A549 (cell line): Measurements from ENCODE around the gene ACTR2. TPM values are rescaled to one million over a fixed set of nuclear protein-coding genes. Genes with fewer than 3 reads are reported as not detected.

Experiments
- ATAC-seq, 2 experiments: fragments of 200-7000 bp in 1 of 2; fragments of >200 bp in 1 of 2; cut with Nextera tagmentation in 1 of 2; cut with Tn5 transposase in 1 of 2; 3 replicates each; pipeline versions ENCODE4 v1.8.0 to v1.9.1; 2018 to 2020; ENCODE audit warnings: mild to moderate bottlenecking in 1 of 2, moderate library complexity in 1 of 2
- CTCF ChIA-PET: fragments of 300-600 bp; sonication (Branson Sonifier 250); formaldehyde crosslinking; extraction: SDS; loops from one replicate; lab custom pipeline; 2021; ENCODE audit warnings: antibody characterized with exemption, inconsistent platforms; lab: Yijun Ruan, JAX
- POLR2A ChIA-PET: fragments of 350-600 bp; formaldehyde crosslinking; extraction: SDS; loops from one replicate; lab custom pipeline; 2021; ENCODE audit warnings: antibody characterized with exemption, inconsistent platforms; lab: Yijun Ruan, JAX
- DNase-seq, 2 experiments: peaks; one replicate each; pipeline versions ENCODE4 v3.0.0 to v3.0.0-alpha.2; 2011 to 2016; ENCODE audit warnings: low read depth in 1 of 2, low spot score in 1 of 2
- FAIRE-seq: peaks from 2 replicates; lab custom pipeline; 2011; peaks lifted over from hg19 to GRCh38; lab: Jason Lieb, UNC
- H3K27ac ChIP-seq, 2 experiments: fragments of >200 bp; sonication (Bioruptor Twin); formaldehyde crosslinking; 3 replicates each; pipeline ENCODE4 v1.5.1; 2016 to 2017
- H3K4me1 ChIP-seq: fragments of >200 bp; sonication (Bioruptor Twin); formaldehyde crosslinking; 3 replicates; pipeline ENCODE4 v1.6.1; 2016
- H3K4me2 ChIP-seq: fragments of >200 bp; sonication (Bioruptor Twin); formaldehyde crosslinking; 3 replicates; pipeline ENCODE4 v1.6.1; 2016
- H3K4me3 ChIP-seq: fragments of >200 bp; sonication (Bioruptor Twin); formaldehyde crosslinking; 3 replicates; pipeline ENCODE4 v1.5.1; 2016
- H3K9me3 ChIP-seq: fragments of >200 bp; sonication (Bioruptor Twin); formaldehyde crosslinking; 3 replicates; pipeline ENCODE4 v1.6.1; 2016
- ATOH8 ChIP-seq: fragments of 250-450 bp; sonication (Bioruptor Pico); IDR thresholded peaks from 2 replicates; pipeline ENCODE4 v1.5.0; 2020; ENCODE audit warnings: low read depth, mild to moderate bottlenecking, moderate library complexity
- BCL3 ChIP-seq: fragments of >200 bp; sonication (Bioruptor Twin); formaldehyde crosslinking; IDR thresholded peaks from 3 replicates; pipeline ENCODE4 v1.6.1; 2016
- CHD2 ChIP-seq: fragments of 150-350 bp; IDR thresholded peaks from 2 replicates; pipeline ENCODE4 v1.6.1; 2014; ENCODE audit warnings: low read length; ENCODE audit not compliant: partially characterized antibody
- E2F6 ChIP-seq: IDR thresholded peaks from 2 replicates; pipeline ENCODE4 v1.6.1; 2012; ENCODE audit warnings: low read depth, borderline replicate concordance
- EHF ChIP-seq: fragments of 250-450 bp; sonication (Bioruptor Pico); IDR thresholded peaks from 2 replicates; pipeline ENCODE4 v1.5.0; 2020; ENCODE audit warnings: mild to moderate bottlenecking
- ESRRA ChIP-seq: fragments of 150-350 bp; IDR thresholded peaks from 2 replicates; pipeline ENCODE4 v1.6.1; 2014; ENCODE audit warnings: mild to moderate bottlenecking, low read length, borderline replicate concordance
- FOSB ChIP-seq: fragments of 250-450 bp; sonication (Bioruptor Pico); IDR thresholded peaks from 2 replicates; pipeline ENCODE4 v1.5.0; 2020; ENCODE audit warnings: mild to moderate bottlenecking, moderate library complexity
- FOSL2 ChIP-seq, 2 experiments: fragments of 450-650 bp in 1 of 2; fragments of >200 bp in 1 of 2; sonication (Bioruptor Twin) in 1 of 2; formaldehyde crosslinking; IDR thresholded peaks; 2 replicates each; pipeline versions ENCODE4 v1.5.0 to v1.6.1; 2016 to 2020; ENCODE audit warnings: mild to moderate bottlenecking in 1 of 2, moderate library complexity in 1 of 2
- GATA3 ChIP-seq: IDR thresholded peaks from 2 replicates; pipeline ENCODE4 v1.6.1; 2012; ENCODE audit warnings: borderline replicate concordance
- HDAC2 ChIP-seq: fragments of 200-600 bp; sonication (generic); IDR thresholded peaks from 2 replicates; pipeline ENCODE4 v1.6.1; 2016
- HES2 ChIP-seq: fragments of >200 bp; sonication (Bioruptor Twin); formaldehyde crosslinking; IDR thresholded peaks from 2 replicates; pipeline ENCODE4 v1.6.1; 2016
- HEYL ChIP-seq: fragments of 250-450 bp; sonication (Bioruptor Pico); IDR thresholded peaks from 2 replicates; pipeline ENCODE4 v1.8.0; 2021; ENCODE audit warnings: mild to moderate bottlenecking, moderate library complexity
- HOXA7 ChIP-seq: fragments of 250-450 bp; sonication (Bioruptor Pico); IDR thresholded peaks from 2 replicates; pipeline ENCODE4 v1.5.0; 2020; ENCODE audit warnings: mild to moderate bottlenecking, moderate library complexity
- JUN ChIP-seq, 2 experiments: fragments of >200 bp; sonication (Bioruptor Twin); formaldehyde crosslinking; IDR thresholded peaks; 2 replicates in 1 of 2; 3 replicates in 1 of 2; pipeline ENCODE4 v1.6.1; 2016 to 2017
- JUNB ChIP-seq: fragments of >200 bp; sonication (Bioruptor Twin); formaldehyde crosslinking; IDR thresholded peaks from 2 replicates; pipeline ENCODE4 v1.6.1; 2016
- KDM5A ChIP-seq: fragments of 200-600 bp; sonication (generic); IDR thresholded peaks from 2 replicates; pipeline ENCODE4 v1.6.1; 2016; ENCODE audit warnings: antibody characterized with exemption, mild to moderate bottlenecking
- MAX ChIP-seq: IDR thresholded peaks from 2 replicates; pipeline ENCODE4 v1.6.1; 2012
- MAZ ChIP-seq: fragments of 150-350 bp; IDR thresholded peaks from 2 replicates; pipeline ENCODE4 v1.6.1; 2014; ENCODE audit warnings: antibody characterized with exemption, low read depth, low read length, borderline replicate concordance
- MYC ChIP-seq: IDR thresholded peaks from 2 replicates; pipeline ENCODE4 v1.6.1; 2012; ENCODE audit warnings: mild to moderate bottlenecking, inconsistent platforms, low read length, improper control_type of control experiment, borderline replicate concordance
- NFE2L2 ChIP-seq: fragments of 150-350 bp; conservative IDR thresholded peaks from 2 replicates; pipeline ENCODE4 v1.6.1; 2014; ENCODE audit warnings: low read length
- POLR2A ChIP-seq: IDR thresholded peaks from 2 replicates; pipeline ENCODE4 v1.6.1; 2012; ENCODE audit warnings: mild to moderate bottlenecking, low read length
- POLR2AphosphoS2 ChIP-seq: conservative IDR thresholded peaks from 2 replicates; pipeline ENCODE4 v1.6.1; 2012; ENCODE audit warnings: low read length, improper control_type of control experiment, inconsistent platforms
- RAD21 ChIP-seq, 2 experiments: fragments of >200 bp in 1 of 2; sonication (Bioruptor Twin) in 1 of 2; formaldehyde crosslinking in 1 of 2; IDR thresholded peaks in 1 of 2; conservative IDR thresholded peaks in 1 of 2; 2 replicates in 1 of 2; 3 replicates in 1 of 2; pipeline ENCODE4 v1.6.1; 2012 to 2018; ENCODE audit warnings: inconsistent platforms in 1 of 2
- RARB ChIP-seq: fragments of 250-450 bp; sonication (Bioruptor Pico); IDR thresholded peaks from 2 replicates; pipeline ENCODE4 v1.8.0; 2021; ENCODE audit warnings: mild to moderate bottlenecking, moderate library complexity
- REST ChIP-seq: fragments of 200-600 bp; sonication (generic); IDR thresholded peaks from 2 replicates; pipeline ENCODE4 v1.6.1; 2016; ENCODE audit warnings: antibody characterized with exemption, mild to moderate bottlenecking, moderate library complexity
- RFX5 ChIP-seq: fragments of 450-650 bp; IDR thresholded peaks from 2 replicates; pipeline ENCODE4 v1.7.1; 2014; ENCODE audit warnings: antibody characterized with exemption, mild to moderate bottlenecking, moderate library complexity
- SMC3 ChIP-seq: fragments of >200 bp; sonication (Bioruptor Twin); formaldehyde crosslinking; IDR thresholded peaks from 3 replicates; pipeline ENCODE4 v1.6.1; 2018; ENCODE audit warnings: inconsistent platforms
- SREBF2 ChIP-seq: fragments of 450-650 bp; IDR thresholded peaks from 2 replicates; pipeline ENCODE4 v1.6.1; 2014; ENCODE audit warnings: mild to moderate bottlenecking, moderate library complexity
- TP53 ChIP-seq: fragments of 250-450 bp; sonication (Bioruptor Pico); IDR thresholded peaks from 2 replicates; pipeline ENCODE4 v1.5.0; 2021; ENCODE audit warnings: mild to moderate bottlenecking, moderate library complexity
- WGBS: methylation state at CpG from one replicate; pipeline ENCODE4 v1.1.6; 2017; ENCODE audit errors: missing lambda C conversion rate; 5-methylcytosine and 5-hydroxymethylcytosine counted together
- polyA plus RNA-seq, 4 experiments: library from polyadenylated mRNA; depleted of rRNA in 3 of 4; stranded (reverse); fragments of >200 nt; fragmentation: RNase III in 1 of 4; extraction: RNeasy Plus Mini Kit Qiagen cat#74134 plus additional on column Dnase treatment in 1 of 4; gene quantifications; 2 replicates in 3 of 4; 3 replicates in 1 of 4; pipeline ENCODE4 v1.2.3, GENCODE V29; 2011 to 2017
- TF ChIP-seq, protein P1 (sequence below): fragments of 450-650 bp; IDR thresholded peaks from 2 replicates; pipeline ENCODE4 v1.6.1; 2014; ENCODE audit warnings: antibody characterized with exemption
- TF ChIP-seq, protein P2 (sequence below): IDR thresholded peaks from 2 replicates; pipeline ENCODE4 v1.6.1; 2012

ACTR2 gene
- polyA plus RNA-seq, 2 of the 4 experiments (the other 2 are of a cell fraction), result 270 to 278 TPM

DNA sequence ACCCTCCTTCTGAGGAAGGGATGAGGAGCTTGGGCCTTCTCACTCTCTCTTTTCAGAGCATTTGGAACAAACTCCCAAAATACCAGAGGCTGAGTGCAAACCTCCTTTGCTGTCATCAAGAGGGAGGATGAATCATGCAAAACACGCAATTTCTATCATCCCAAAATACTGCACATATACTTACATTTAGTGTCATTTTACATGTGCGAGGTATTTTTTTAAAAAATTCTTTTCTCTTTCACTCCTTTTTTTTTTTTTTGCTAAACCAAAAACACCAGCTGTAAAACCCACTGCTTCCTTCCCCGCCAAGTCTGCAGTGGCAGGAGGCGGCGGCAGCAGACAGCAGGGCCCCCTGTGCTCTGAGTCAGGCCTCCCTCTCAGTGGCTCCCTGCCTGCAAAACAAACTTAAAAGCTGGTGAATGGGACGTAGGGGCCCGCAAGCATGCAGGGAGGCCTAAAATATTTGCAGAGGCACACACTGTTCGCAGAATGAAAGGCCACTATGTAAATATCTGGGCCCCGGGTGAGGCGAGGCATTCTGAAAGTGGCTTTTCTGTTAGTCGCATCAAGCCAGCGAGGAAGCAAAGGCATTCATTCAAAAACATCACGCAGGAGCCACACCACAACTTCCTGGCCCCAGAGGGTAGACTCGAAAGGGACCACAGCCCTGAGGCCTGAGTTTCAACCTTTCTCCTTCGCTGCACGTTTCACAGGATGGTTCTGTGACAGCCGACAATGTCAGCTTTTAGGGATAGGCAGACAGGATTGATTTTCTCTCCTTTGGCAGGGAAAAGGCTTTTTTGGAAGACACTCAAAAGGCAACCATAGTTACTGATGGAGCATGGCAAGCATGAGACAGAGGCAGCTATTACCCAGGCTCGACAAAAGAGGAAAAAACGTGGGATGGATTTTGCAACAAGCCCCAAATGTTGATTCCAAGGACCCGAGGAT is 73.4 kb downstream of the ACTR2 start:
- Histone ChIP-seq H3K4me3 (no peak overlapping the region), H3K27ac (peak overlapping the region; percentile 71 to 82), H3K9me3 (no peaks in the 10 kb centered on the region), H3K4me1 (peaks cover 38% of the 10 kb centered on the region), H3K4me2 (peak overlapping the region; percentile 70)
- DNase-seq (peak; percentile 65 to 70), ATAC-seq (peak; percentile 86 to 90), FAIRE-seq (no peak)
- WGBS, result 23% methylated on average over 20 of the region's 20 CpGs
- CTCF ChIA-PET, result interaction anchor here (0.5 to 4.4 kb wide), 16 partner anchors 10 to 273 kb away, joined by 3 to 34 read pairs (median 3); partner anchors contain the start of gene SPRED2
- POLR2A ChIA-PET, result interaction anchor here (2.0 kb wide), 1 partner anchor 19 kb away, joined by 13 read pairs; no protein-coding TSS in a partner anchor
- TF ChIP-seq FOSL2 (IDR thresholded peaks at IDR 0.05) (no peak), FOSL2 (CRISPR knock-in tag; IDR thresholded peaks at IDR 0.05) (peak; percentile 27; the same call in 1 of the 2 replicates), HES2 (no peak), RAD21 (conservative IDR thresholded peaks at IDR 0.05 in 1 of 2, IDR thresholded peaks at IDR 0.05 in 1 of 2) (0 out of 5 replicates have a peak, but pooled peaks of 1 of the 2 experiments have one; percentile 20), RFX5 (no peak), NFE2L2 (no peak), GATA3 (peak; percentile 43; the same call in 1 of the 2 replicates), EHF (CRISPR knock-in tag) (no peak), HOXA7 (CRISPR knock-in tag) (no peak), SMC3 (0 out of 3 replicates have a peak, but pooled peaks have one; percentile 23), RARB (CRISPR knock-in tag) (no peak), REST (no peak), MAZ (no peak), MYC (no peak), E2F6 (peak; percentile 58; the same call in 1 of the 2 replicates), POLR2A (no peak), HDAC2 (no peak), ESRRA (no peak), HEYL (CRISPR knock-in tag) (no peak), TP53 (CRISPR knock-in tag) (no peak), ATOH8 (CRISPR knock-in tag) (no peak), FOSB (CRISPR knock-in tag) (no peak), JUNB (peak; percentile 37), CHD2 (no peak), POLR2AphosphoS2 (no peak), BCL3 (no peak), JUN (IDR thresholded peaks at IDR 0.05) (peak in 1 of 2 experiments; percentile 46; a peak in 1 of 5 replicates), KDM5A (no peak), MAX (peak; percentile 71; the same call in 1 of the 2 replicates), SREBF2 (no peak)
- TF ChIP-seq, protein P1, sequence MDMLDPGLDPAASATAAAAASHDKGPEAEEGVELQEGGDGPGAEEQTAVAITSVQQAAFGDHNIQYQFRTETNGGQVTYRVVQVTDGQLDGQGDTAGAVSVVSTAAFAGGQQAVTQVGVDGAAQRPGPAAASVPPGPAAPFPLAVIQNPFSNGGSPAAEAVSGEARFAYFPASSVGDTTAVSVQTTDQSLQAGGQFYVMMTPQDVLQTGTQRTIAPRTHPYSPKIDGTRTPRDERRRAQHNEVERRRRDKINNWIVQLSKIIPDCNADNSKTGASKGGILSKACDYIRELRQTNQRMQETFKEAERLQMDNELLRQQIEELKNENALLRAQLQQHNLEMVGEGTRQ, result no peak
- TF ChIP-seq, protein P2, sequence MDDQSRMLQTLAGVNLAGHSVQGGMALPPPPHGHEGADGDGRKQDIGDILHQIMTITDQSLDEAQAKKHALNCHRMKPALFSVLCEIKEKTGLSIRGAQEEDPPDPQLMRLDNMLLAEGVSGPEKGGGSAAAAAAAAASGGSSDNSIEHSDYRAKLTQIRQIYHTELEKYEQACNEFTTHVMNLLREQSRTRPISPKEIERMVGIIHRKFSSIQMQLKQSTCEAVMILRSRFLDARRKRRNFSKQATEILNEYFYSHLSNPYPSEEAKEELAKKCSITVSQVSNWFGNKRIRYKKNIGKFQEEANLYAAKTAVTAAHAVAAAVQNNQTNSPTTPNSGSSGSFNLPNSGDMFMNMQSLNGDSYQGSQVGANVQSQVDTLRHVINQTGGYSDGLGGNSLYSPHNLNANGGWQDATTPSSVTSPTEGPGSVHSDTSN, result no peak; the same call in 1 of the 2 replicates
